Panc1 (cell line): ENCODE data around the gene ABHD2. TPM values are rescaled to one million over a fixed set of nuclear protein-coding genes. Genes with fewer than 3 reads are reported as not detected.
A peak's percentile ranks its signal among the peaks of the same experiment; 100 is the strongest.

Experiments used
- ATAC-seq: fragments of 200-7000 bp; cut with Tn5 transposase; 2 replicates; pipeline ENCODE4 v1.9.1; 2020; ENCODE audit warnings: mild to moderate bottlenecking, moderate library complexity
- BruUV-seq: library from RNA; stranded (reverse); fragments of 400-500 nt; replicated peaks from 2 replicates; lab custom pipeline; 2021; lab: Mats Ljungman, UMichigan
- CTCF ChIA-PET: fragments of 300-600 bp; sonication (Branson Sonifier 250); formaldehyde crosslinking; loops from one replicate; lab custom pipeline; 2022; ENCODE audit warnings: antibody characterized with exemption; lab: Charles Lee
- POLR2A ChIA-PET: fragments of 300-600 bp; sonication (Branson Sonifier 250); formaldehyde crosslinking; loops from one replicate; lab custom pipeline; 2022; ENCODE audit warnings: antibody characterized with exemption; lab: Charles Lee
- DNase-seq: peaks from one replicate; pipeline ENCODE4 v3.0.0-alpha.2; 2010; ENCODE audit warnings: low read depth, low spot score
- H3K27ac ChIP-seq: 2 replicates; pipeline ENCODE4 v1.5.1; 2011; ENCODE audit warnings: mild to moderate bottlenecking, low read length, inconsistent platforms
- H3K27me3 ChIP-seq: fragments of 200-500 bp; sonication (Bioruptor generic); 2 replicates; pipeline ENCODE4 v1.6.0; 2014; ENCODE audit warnings: low read length, inconsistent platforms; ENCODE audit not compliant: control insufficient read depth, insufficient read depth
- H3K36me3 ChIP-seq: fragments of 200-500 bp; sonication (Bioruptor generic); 2 replicates; pipeline ENCODE4 v1.5.1; 2014; ENCODE audit warnings: inconsistent platforms, mild to moderate bottlenecking, low read length, moderate library complexity; ENCODE audit not compliant: control insufficient read depth, insufficient read depth
- H3K4me1 ChIP-seq: 2 replicates; pipeline ENCODE4 v1.5.1; 2011; ENCODE audit warnings: inconsistent platforms, mild to moderate bottlenecking, low read length, moderate library complexity; ENCODE audit not compliant: control insufficient read depth, insufficient read depth
- H3K4me3 ChIP-seq, 2 experiments: 2 replicates each; pipeline ENCODE4 v1.5.1; 2011 to 2012; ENCODE audit warnings: low read depth in 2 of 2, low read length in 2 of 2, mild to moderate bottlenecking in 2 of 2, inconsistent platforms in 1 of 2, moderate library complexity in 1 of 2
- H3K9me3 ChIP-seq: fragments of 200-500 bp; sonication (Bioruptor generic); 2 replicates; pipeline ENCODE4 v1.5.1; 2014; ENCODE audit warnings: low read depth, mild to moderate bottlenecking, inconsistent platforms, low read length, moderate library complexity; ENCODE audit not compliant: control insufficient read depth, insufficient read depth
- POLR2AphosphoS5 ChIP-seq: IDR thresholded peaks from 2 replicates; pipeline ENCODE4 v1.6.1; 2012; ENCODE audit warnings: mild to moderate bottlenecking, low read depth, low read length, moderate library complexity
- SIN3A ChIP-seq: IDR thresholded peaks from 2 replicates; pipeline ENCODE4 v1.6.1; 2012; ENCODE audit warnings: low read depth, mild to moderate bottlenecking, low read length, moderate library complexity, borderline replicate concordance; ENCODE audit not compliant: insufficient read depth
- TCF7L2 ChIP-seq: IDR thresholded peaks from 2 replicates; pipeline ENCODE4 v1.6.1; 2011; ENCODE audit warnings: mild to moderate bottlenecking, low read depth, low read length, inconsistent platforms
- in situ Hi-C: cut with HindIII; loops from 2 replicates; pipeline ENCODE4 v1.10.0; 2016; ENCODE audit warnings: low sequenced_read_pairs, low pct_unique_long_range_greater_than_20kb
- intact Hi-C: fragments of 100-400 bp; cut with micrococcal nuclease; formaldehyde crosslinking; loops from one replicate; pipeline ENCODE4 v1.10.0; 2022; ENCODE audit not compliant: unreplicated experiment
- total RNA-seq: library from RNA; stranded (reverse); gene quantifications from one replicate; pipeline ENCODE4 v1.2.1, GENCODE V29; 2021; ENCODE audit not compliant: unreplicated experiment
- TF ChIP-seq, protein P1 (sequence below), 2 experiments: IDR thresholded peaks; 2 replicates each; pipeline ENCODE4 v1.6.1; 2011 to 2012; ENCODE audit warnings: low read depth in 2 of 2, control low read depth in 1 of 2, low read length in 1 of 2, mild to moderate bottlenecking in 1 of 2, moderate library complexity in 1 of 2; ENCODE audit not compliant: insufficient read depth in 1 of 2
- TF ChIP-seq, protein P2 (sequence below): fragments of 450-650 bp; IDR thresholded peaks from 2 replicates; pipeline ENCODE4 v1.5.1; 2017; ENCODE audit warnings: mild to moderate bottlenecking

The ABHD2 gene
- total RNA-seq, 1 experiment from 2014 or later = 95.0 TPM

DNA sequence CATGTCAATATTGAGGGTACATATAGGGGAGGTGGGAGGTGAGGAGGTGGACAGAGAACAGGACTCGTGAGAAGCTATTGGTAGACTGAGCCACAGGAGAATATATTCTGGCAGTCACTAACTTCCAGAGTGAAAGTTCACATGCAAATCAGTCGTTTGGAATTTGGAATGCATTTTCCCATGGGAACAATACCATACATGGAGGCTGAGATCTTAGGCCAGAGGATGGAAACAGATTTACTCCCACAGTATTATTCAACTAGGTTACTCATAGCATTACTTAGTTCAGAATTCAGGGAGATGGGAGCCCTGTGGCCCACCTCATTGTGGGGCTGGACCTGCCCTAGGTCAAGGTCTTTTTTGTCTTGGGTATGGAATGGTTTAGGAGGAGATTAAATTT lies 36.4 kb upstream of the ABHD2 start:
- Histone ChIP-seq H3K9me3 (no peaks in the 10 kb centered on the region), H3K36me3 (no peaks in the 10 kb centered on the region), H3K4me1 (no peaks in the 10 kb centered on the region), H3K27ac (no peak overlapping the region), H3K27me3 (no peaks in the 10 kb centered on the region), H3K4me3 (no peak overlapping the region)
- CTCF ChIA-PET = interaction anchor here (0.6 kb wide), 1 partner anchor 18 kb away, joined by 3 read pairs; no protein-coding TSS in a partner anchor
- DNase-seq (no peak), ATAC-seq (no peak)
- POLR2A ChIA-PET = no interaction called here
- TF ChIP-seq, protein P1, sequence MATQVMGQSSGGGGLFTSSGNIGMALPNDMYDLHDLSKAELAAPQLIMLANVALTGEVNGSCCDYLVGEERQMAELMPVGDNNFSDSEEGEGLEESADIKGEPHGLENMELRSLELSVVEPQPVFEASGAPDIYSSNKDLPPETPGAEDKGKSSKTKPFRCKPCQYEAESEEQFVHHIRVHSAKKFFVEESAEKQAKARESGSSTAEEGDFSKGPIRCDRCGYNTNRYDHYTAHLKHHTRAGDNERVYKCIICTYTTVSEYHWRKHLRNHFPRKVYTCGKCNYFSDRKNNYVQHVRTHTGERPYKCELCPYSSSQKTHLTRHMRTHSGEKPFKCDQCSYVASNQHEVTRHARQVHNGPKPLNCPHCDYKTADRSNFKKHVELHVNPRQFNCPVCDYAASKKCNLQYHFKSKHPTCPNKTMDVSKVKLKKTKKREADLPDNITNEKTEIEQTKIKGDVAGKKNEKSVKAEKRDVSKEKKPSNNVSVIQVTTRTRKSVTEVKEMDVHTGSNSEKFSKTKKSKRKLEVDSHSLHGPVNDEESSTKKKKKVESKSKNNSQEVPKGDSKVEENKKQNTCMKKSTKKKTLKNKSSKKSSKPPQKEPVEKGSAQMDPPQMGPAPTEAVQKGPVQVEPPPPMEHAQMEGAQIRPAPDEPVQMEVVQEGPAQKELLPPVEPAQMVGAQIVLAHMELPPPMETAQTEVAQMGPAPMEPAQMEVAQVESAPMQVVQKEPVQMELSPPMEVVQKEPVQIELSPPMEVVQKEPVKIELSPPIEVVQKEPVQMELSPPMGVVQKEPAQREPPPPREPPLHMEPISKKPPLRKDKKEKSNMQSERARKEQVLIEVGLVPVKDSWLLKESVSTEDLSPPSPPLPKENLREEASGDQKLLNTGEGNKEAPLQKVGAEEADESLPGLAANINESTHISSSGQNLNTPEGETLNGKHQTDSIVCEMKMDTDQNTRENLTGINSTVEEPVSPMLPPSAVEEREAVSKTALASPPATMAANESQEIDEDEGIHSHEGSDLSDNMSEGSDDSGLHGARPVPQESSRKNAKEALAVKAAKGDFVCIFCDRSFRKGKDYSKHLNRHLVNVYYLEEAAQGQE (IDR thresholded peaks at IDR 0.05; ENCODE audit: insufficient read depth in 1 of 2, low read depth in 2 of 2, low read length in 1 of 2) = no peak
- TF ChIP-seq, protein P2, sequence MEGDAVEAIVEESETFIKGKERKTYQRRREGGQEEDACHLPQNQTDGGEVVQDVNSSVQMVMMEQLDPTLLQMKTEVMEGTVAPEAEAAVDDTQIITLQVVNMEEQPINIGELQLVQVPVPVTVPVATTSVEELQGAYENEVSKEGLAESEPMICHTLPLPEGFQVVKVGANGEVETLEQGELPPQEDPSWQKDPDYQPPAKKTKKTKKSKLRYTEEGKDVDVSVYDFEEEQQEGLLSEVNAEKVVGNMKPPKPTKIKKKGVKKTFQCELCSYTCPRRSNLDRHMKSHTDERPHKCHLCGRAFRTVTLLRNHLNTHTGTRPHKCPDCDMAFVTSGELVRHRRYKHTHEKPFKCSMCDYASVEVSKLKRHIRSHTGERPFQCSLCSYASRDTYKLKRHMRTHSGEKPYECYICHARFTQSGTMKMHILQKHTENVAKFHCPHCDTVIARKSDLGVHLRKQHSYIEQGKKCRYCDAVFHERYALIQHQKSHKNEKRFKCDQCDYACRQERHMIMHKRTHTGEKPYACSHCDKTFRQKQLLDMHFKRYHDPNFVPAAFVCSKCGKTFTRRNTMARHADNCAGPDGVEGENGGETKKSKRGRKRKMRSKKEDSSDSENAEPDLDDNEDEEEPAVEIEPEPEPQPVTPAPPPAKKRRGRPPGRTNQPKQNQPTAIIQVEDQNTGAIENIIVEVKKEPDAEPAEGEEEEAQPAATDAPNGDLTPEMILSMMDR = no peak
- no peak for TF ChIP-seq SIN3A
- TF ChIP-seq TCF7L2 = no peak
- TF ChIP-seq POLR2AphosphoS5 = no peak
- intact Hi-C loops = no loop called here
- no TSS peak for BruUV-seq
- in situ Hi-C loops = no loop called here

DNA sequence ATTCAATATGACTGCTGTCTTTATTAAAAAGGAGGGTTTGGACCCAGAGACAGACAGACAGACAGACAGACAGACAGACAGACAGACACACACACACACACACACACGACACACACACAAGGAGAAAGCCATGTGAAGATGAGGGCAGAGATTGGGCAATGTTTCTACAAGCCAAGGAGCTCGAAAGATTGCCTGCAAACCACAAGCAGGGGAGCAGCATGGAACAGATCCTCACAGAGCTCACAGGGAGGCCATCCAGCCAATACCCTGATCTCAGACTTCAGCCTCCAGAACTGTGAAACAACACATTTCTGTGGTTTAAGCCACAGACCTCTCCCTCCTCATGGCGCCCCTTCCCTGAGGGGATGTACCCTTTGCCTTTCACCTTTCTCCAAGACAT lies 35.8 kb upstream of the ABHD2 start:
- in situ Hi-C loops = no loop called here
- Histone ChIP-seq H3K27ac (no peak overlapping the region), H3K9me3 (no peaks in the 10 kb centered on the region), H3K36me3 (no peaks in the 10 kb centered on the region), H3K4me1 (peaks cover 3% of the 10 kb centered on the region; the same call in 1 of the 2 replicates), H3K4me3 (no peak overlapping the region), H3K27me3 (no peaks in the 10 kb centered on the region)
- CTCF ChIA-PET = interaction anchor here (0.6 to 0.7 kb wide), 4 partner anchors 18 to 134 kb away, joined by 3 to 4 read pairs (median 4); no protein-coding TSS in a partner anchor
- intact Hi-C loops = no loop called here
- ATAC-seq (peak; percentile 32; the same call in 1 of the 2 replicates), DNase-seq (no peak)
- TF ChIP-seq, protein P2 = no peak
- TF ChIP-seq POLR2AphosphoS5 = no peak
- TF ChIP-seq SIN3A = no peak
- TF ChIP-seq, protein P1 (IDR thresholded peaks at IDR 0.05; ENCODE audit: insufficient read depth in 1 of 2, low read depth in 2 of 2, low read length in 1 of 2) = no peak
- no peak for TF ChIP-seq TCF7L2
- POLR2A ChIA-PET = no interaction called here
- BruUV-seq = no TSS peak
